GM12865 (cell line): ENCODE data around the gene VANGL2.
A peak's percentile ranks its signal among the peaks of the same experiment; 100 is the strongest.

ENCODE experiments used
- DNase-seq: peaks from one replicate; pipeline ENCODE4 v3.0.0; 2010; ENCODE audit warnings: low read depth
- H3K4me3 ChIP-seq: 2 replicates; pipeline ENCODE4 v1.5.1; 2011; ENCODE audit warnings: mild to moderate bottlenecking, low read depth, low read length, control low read depth
- CTCF ChIP-seq: IDR thresholded peaks from 2 replicates; pipeline ENCODE4 v1.5.1; 2011; ENCODE audit warnings: low read length, control low read depth, low read depth, inconsistent platforms; ENCODE audit not compliant: insufficient read depth; ENCODE audit errors: missing control alignments

The VANGL2 gene

GRCh38 chr1:160412028-160412362 is 11.6 kb downstream of the VANGL2 start:
- no peak for DNase-seq
- no peak overlapping the region for H3K4me3 ChIP-seq
- no peak for TF ChIP-seq CTCF

GRCh38 chr1:160413716-160414115 is 13.4 kb downstream of the VANGL2 start:
- TF ChIP-seq CTCF, result no peak
- DNase-seq, result no peak
- no peak overlapping the region for H3K4me3 ChIP-seq

- no peak overlapping the region for H3K4me3 ChIP-seq
- no peak for TF ChIP-seq CTCF
- DNase-seq, result no peak
Observed at GRCh38 chr1:160414881-160415280, 14.5 kb downstream of the VANGL2 start.

GRCh38 chr1:160415696-160416290 is 15.4 kb downstream of the VANGL2 start:
- no peak for TF ChIP-seq CTCF
- DNase-seq, result no peak
- no peak overlapping the region for H3K4me3 ChIP-seq

- TF ChIP-seq CTCF, result peak; percentile 21
- DNase-seq, result no peak
Observed at GRCh38 chr1:160416369-160416768, 16.0 kb downstream of the VANGL2 start.

GRCh38 chr1:160418483-160418882 is 18.1 kb downstream of the VANGL2 start:
- no peak for TF ChIP-seq CTCF
- DNase-seq, result no peak
- no peak overlapping the region for H3K4me3 ChIP-seq

More at GRCh38 chr1:160416369-160416768, 16.0 kb downstream of the VANGL2 start:
- no peak overlapping the region for H3K4me3 ChIP-seq

GRCh38 chr1:160419150-160419837 is 18.9 kb downstream of the VANGL2 start:
- no peak for TF ChIP-seq CTCF
- DNase-seq, result no peak
- H3K4me3 ChIP-seq, result no peak overlapping the region
